ENCODE results near the gene TRIO.

TRIO gene

GRCh38 chr5:14467886-14468285 is 324.7 kb downstream of the TRIO start:
- no peak overlapping the region for H3K4me3 ChIP-seq (ENCODE audit: low read depth, low read length)
- DNase-seq (ENCODE audit: low read depth), result no peak
- TF ChIP-seq CTCF (IDR thresholded peaks at IDR 0.05; ENCODE audit: control insufficient read depth, extremely low read depth, insufficient read depth), result no peak

GRCh38 chr5:14469551-14470377 is 326.6 kb downstream of the TRIO start:
- no peak for TF ChIP-seq CTCF (IDR thresholded peaks at IDR 0.05; ENCODE audit: control insufficient read depth, extremely low read depth, insufficient read depth)
- no peak overlapping the region for H3K4me3 ChIP-seq (ENCODE audit: low read depth, low read length)
- no peak for DNase-seq (ENCODE audit: low read depth)

GRCh38 chr5:14471507-14471906 is 328.4 kb downstream of the TRIO start:
- H3K4me3 ChIP-seq (ENCODE audit: low read depth, low read length), result no peak overlapping the region
- TF ChIP-seq CTCF (IDR thresholded peaks at IDR 0.05; ENCODE audit: control insufficient read depth, extremely low read depth, insufficient read depth), result no peak
- no peak for DNase-seq (ENCODE audit: low read depth)

- no peak for TF ChIP-seq CTCF (IDR thresholded peaks at IDR 0.05; ENCODE audit: control insufficient read depth, extremely low read depth, insufficient read depth)
- no peak overlapping the region for H3K4me3 ChIP-seq (ENCODE audit: low read depth, low read length)
- no peak for DNase-seq (ENCODE audit: low read depth)
Measured at GRCh38 chr5:14472986-14473567, 329.9 kb downstream of the TRIO start.

GRCh38 chr5:14475045-14475444 is 331.9 kb downstream of the TRIO start:
- no peak for DNase-seq (ENCODE audit: low read depth)
- H3K4me3 ChIP-seq (ENCODE audit: low read depth, low read length), result no peak overlapping the region
- no peak for TF ChIP-seq CTCF (IDR thresholded peaks at IDR 0.05; ENCODE audit: control insufficient read depth, extremely low read depth, insufficient read depth)

- H3K4me3 ChIP-seq (ENCODE audit: low read depth, low read length), result no peak overlapping the region
- no peak for TF ChIP-seq CTCF (IDR thresholded peaks at IDR 0.05; ENCODE audit: control insufficient read depth, extremely low read depth, insufficient read depth)
- no peak for DNase-seq (ENCODE audit: low read depth)
Measured at GRCh38 chr5:14476786-14477435, 333.8 kb downstream of the TRIO start.
